ENCODE data around the gene CPS1.

Gene CPS1

GRCh38 chr2:210556329-210556980 is at the start of gene CPS1:
CPS1 (plus strand) TSS chr2:210556599; CDS start chr2:210556734, 135 bp downstream.
- no peak for DNase-seq (ENCODE audit: low read depth in 2 of 2)

DNA sequence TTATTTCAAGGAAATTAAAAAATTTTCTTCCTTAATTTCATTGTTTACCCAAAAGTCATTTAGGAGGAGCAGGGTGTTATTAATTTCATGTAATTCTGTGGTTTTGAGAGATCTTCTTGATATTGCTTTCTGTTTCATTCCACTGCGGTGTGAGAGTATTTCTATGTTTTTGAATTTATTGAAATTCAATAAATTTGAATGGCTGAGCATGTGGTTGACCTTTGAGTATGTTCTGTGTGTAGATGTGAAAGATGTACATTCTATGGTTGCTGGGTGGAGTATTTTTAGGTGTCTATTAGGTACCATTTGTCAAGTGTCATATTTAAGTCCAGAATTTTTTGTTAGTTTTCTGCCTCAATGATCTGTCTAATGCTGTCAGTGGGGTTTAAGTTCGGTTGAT is 40.5 kb upstream of the CPS1 start:
- no peak for DNase-seq (ENCODE audit: low read depth in 2 of 2)

GRCh38 chr2:210517264-210517663 is 39.1 kb upstream of the CPS1 start:
- no peak for DNase-seq (ENCODE audit: low read depth in 2 of 2)

DNA sequence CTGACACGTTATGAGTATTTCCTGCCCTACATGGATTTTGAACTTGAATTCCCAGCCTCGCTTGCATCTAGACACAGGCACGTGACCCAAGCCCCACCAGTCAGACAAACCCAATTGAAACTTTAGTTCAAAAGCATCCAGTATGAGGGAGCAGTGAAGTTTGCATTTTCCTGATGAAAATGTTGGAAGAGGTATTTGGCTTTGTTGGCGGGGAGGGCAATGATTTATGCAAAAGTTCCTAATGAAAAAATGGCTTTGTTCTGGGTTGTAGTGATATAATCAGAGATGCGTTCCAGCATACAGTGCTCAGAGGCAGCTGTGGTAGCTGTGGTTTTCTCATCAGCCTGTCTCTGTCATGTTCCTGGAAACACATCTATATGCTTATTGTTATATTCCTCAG is 36.8 kb upstream of the CPS1 start:
- DNase-seq (ENCODE audit: low read depth in 2 of 2), result no peak

GRCh38 chr2:210522399-210522798 is 34.0 kb upstream of the CPS1 start:
- no peak for DNase-seq (ENCODE audit: low read depth in 2 of 2)

- no peak for DNase-seq (ENCODE audit: low read depth in 2 of 2)
Observed at GRCh38 chr2:210523650-210524289, 32.6 kb upstream of the CPS1 start.

DNA sequence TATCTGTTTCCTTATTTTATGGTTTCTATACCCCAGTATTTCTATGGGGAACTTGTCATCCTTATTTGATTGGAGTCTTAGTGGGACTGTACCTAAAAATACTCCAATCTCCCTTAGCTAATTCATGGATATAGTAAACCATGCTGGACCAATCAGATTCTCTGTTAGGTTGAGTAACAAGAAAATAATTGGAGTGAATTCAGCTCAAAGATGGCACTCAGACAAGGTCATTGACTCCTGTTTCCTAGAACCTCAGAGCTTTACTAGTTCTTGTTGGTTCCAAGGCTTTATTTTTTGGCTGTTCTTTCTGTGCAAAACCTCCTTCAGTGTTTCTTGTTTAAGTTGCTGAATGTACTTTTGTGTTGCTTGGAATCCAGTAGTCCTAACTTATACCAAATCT is 31.9 kb upstream of the CPS1 start:
- no peak for DNase-seq (ENCODE audit: low read depth in 2 of 2)

DNA sequence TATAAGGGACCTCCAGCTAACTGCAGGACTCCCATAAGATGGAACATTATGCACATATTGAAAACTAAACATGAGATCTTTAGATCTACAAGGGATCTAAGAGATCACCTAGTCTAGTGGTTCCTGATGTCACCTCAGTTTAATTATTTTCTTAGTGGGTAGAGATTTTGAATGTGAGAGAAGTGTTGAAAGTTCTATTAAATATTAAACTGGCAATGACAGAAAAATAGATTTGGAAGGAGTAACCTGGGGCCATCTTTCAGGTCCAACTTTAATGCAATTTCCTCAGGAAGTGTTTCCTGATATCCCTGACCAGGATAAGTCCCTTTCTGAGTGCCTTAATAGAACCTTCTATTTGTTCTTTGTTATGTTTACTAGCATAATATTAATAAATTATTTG is 29.1 kb upstream of the CPS1 start:
- DNase-seq (ENCODE audit: low read depth in 2 of 2), result no peak

DNA sequence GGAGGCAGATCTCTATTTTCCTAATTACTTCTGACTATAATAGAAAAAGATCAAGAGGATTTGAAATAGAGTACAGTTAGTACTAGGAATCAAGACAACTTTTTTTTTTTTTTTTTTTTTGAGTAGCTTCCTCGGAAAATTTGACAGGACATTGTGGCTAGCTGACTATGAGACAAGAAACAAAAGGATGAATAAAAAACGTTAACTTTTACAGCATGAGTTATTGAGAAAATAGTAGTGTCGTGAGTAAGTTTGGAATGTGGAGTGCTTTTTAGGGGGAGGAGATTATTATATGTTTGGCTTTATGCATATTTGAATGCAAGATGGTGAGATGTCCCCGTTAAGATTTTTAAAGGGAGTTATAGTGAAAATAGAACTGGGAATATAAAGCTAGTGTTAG is 27.7 kb upstream of the CPS1 start:
- DNase-seq (ENCODE audit: low read depth in 2 of 2), result no peak

DNA sequence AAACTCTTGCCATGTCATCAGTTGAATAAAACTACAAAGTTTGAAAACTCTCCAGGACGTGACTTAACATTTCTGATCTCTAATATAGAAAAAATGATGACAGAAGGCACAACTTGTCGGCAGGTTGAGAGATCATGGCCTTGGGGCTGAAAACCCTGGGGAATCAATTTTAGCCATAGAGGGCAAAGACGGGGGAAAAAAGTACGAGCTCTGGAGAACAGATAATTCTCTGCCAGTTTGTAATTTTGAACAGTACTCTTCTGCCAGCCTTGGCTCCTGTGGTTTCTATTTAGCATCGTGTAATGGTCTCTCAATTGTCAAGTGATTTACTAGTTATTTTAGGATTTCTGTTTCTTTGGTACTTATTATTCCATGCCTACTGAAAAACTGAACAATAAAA is 25.3 kb upstream of the CPS1 start:
- DNase-seq (ENCODE audit: low read depth in 2 of 2), result no peak

GRCh38 chr2:210531482-210531881 is 24.9 kb upstream of the CPS1 start:
- no peak for DNase-seq (ENCODE audit: low read depth in 2 of 2)

- no peak for DNase-seq (ENCODE audit: low read depth in 2 of 2)
Observed at GRCh38 chr2:210533389-210533788, 23.0 kb upstream of the CPS1 start.

- no peak for DNase-seq (ENCODE audit: low read depth in 2 of 2)
Observed at GRCh38 chr2:210534879-210535278, 21.5 kb upstream of the CPS1 start.

DNA sequence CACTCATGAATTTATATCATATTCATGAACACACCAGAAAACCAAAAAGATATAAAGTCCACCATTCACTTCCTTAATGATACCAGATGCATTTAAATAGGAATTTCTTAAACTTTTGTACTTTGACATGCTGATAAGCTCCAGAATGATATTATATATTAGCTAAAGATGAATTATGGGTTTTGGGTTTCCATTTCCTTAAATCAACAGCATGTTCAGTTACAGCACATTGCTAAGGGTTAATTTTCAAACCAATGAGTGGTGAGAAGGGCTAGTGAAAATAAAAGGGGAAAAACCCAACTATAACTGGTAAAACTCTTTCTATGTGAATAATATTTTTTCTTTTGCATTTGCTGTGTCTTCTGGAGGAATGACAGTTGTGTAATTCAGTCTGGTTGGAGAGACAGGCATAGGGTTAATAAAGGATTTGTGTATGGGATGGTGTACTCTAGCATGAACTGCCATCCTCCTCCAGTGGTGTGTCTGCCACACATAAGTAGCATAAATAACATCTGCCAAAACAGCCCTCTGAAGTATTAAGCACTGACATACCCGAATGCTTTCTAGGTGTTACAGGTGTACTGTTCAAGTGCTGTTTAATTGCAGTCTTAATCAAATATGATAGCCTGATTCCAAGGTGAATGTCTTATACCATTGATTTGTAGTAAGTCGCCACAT is 19.3 kb upstream of the CPS1 start:
- DNase-seq (ENCODE audit: low read depth in 2 of 2), result no peak

GRCh38 chr2:210539035-210539434 is 17.4 kb upstream of the CPS1 start:
- DNase-seq (ENCODE audit: low read depth in 2 of 2), result no peak

GRCh38 chr2:210539578-210540416 is 16.6 kb upstream of the CPS1 start:
- no peak for DNase-seq (ENCODE audit: low read depth in 2 of 2)

GRCh38 chr2:210540471-210540870 is 15.9 kb upstream of the CPS1 start:
- no peak for DNase-seq (ENCODE audit: low read depth in 2 of 2)

- DNase-seq (ENCODE audit: low read depth in 2 of 2), result no peak
Observed at GRCh38 chr2:210540900-210541289, 15.5 kb upstream of the CPS1 start.

DNA sequence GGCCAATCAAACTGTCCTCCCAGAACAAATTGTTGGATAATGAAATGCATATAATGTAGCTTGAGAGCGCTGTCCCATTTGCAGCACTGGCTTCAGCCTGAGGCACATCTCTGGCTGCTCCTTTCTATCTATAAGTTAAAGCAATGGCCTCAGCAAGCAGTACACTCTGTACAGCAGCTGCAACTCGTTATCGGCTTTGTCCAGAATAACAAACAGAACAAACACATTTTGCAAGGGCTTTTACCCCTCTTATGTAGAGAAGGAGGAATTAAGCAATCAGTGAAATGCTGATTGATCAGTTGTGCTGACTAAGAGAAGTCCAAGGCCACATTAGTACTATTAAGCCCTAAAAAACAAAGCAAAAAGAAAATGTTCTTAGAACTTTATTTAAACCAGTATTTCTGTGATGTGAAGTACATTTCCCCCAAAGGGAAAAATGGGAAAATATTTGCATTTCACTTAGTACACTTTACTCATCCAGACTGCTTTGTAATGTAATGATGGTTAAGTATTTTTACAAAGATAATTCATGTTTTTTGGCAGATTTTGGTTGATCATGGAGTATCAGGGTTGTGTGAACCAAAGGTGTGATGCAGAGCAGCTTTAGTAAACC is 15.0 kb upstream of the CPS1 start:
- DNase-seq (ENCODE audit: low read depth in 2 of 2), result no peak

DNA sequence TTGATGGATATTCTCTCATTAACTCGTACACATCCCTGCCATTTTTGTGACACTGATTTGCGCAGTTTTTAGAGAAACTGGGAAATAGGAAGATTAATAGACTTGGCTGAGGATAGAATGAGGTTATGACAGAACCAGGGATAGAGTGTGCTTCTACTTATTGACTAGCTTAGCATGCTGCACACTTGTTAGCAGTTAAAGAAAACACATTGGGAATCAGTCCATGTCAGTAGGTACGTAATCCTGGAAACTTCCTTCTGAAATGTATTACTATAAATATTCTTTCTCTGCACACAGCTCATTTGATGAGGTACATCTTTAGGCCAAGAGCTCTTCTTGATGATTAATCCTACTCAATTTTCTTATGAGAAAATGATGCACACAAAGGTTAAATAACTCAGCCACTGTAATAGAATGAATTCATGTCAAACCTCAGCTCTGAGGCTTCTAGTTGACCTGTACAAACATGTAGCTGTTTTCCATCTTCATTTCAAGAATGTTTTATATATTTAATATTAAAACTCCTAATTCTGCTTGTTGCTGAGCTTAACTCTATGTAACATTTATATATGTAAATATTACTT is 12.3 kb upstream of the CPS1 start:
- no peak for DNase-seq (ENCODE audit: low read depth in 2 of 2)

DNA sequence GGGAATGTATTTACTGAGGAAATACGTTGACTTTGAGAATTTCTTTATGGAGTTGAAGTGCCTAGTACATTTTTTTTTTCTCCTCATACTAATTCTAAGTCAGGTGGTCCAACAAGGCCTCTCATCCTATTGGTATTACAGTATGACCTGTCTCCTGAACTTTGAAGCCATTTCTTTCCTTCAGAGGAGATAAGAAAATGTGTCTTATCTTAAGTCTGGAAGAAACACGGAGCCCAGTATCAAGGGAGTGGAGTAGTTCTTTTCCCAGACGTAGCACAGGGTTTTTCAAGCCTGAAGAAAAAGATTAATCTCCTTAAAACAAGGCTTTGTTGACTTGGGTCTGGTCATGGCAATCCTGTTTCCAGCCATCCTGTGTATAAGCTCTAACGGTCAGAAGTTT is 11.6 kb upstream of the CPS1 start:
- DNase-seq (ENCODE audit: low read depth in 2 of 2), result no peak

All from fibroblast of skin of left quadriceps (primary cell).